Parathyroid adenoma (tissue), 2 donors: ENCODE measurements around the gene LINC00237.

Experiments used
- H2AFZ ChIP-seq: fragments of 300-600 bp; sonication (generic); one replicate; pipeline ENCODE4 v1.7.0; 2017; ENCODE audit warnings: antibody characterized with exemption, mild to moderate bottlenecking
- H3K27ac ChIP-seq: fragments of 300-600 bp; sonication (generic); one replicate; pipeline ENCODE4 v1.7.0; 2017
- H3K27me3 ChIP-seq: fragments of 300-600 bp; sonication (generic); one replicate; pipeline ENCODE4 v1.7.0; 2017; ENCODE audit warnings: low read length; ENCODE audit not compliant: control insufficient read depth, insufficient read depth
- H3K36me3 ChIP-seq: fragments of 300-600 bp; sonication (generic); one replicate; pipeline ENCODE4 v1.7.0; 2017; ENCODE audit warnings: low read length; ENCODE audit not compliant: control insufficient read depth, insufficient read depth
- H3K4me1 ChIP-seq: fragments of 300-600 bp; sonication (generic); one replicate; pipeline ENCODE4 v1.7.0; 2017; ENCODE audit warnings: control low read depth
- H3K4me2 ChIP-seq: fragments of 300-600 bp; sonication (generic); one replicate; pipeline ENCODE4 v1.7.0; 2017; ENCODE audit warnings: low read length
- H3K4me3 ChIP-seq: fragments of 300-600 bp; sonication (generic); one replicate; pipeline ENCODE4 v1.7.0; 2017; ENCODE audit warnings: low read depth, low read length
- H3K79me2 ChIP-seq: fragments of 300-600 bp; sonication (generic); one replicate; pipeline ENCODE4 v1.7.0; 2017; ENCODE audit warnings: control low read depth
- H3K9ac ChIP-seq: fragments of 300-600 bp; sonication (generic); one replicate; pipeline ENCODE4 v1.7.0; 2017; ENCODE audit warnings: mild to moderate bottlenecking
- H3K9me3 ChIP-seq: fragments of 300-600 bp; sonication (generic); one replicate; pipeline ENCODE4 v1.7.0; 2017; ENCODE audit warnings: low read length; ENCODE audit not compliant: control insufficient read depth
- CTCF ChIP-seq: fragments of 300-600 bp; sonication (generic); IDR thresholded peaks from one replicate; pipeline ENCODE4 v1.7.0; 2017; ENCODE audit warnings: antibody characterized with exemption, mild to moderate bottlenecking
- donor health status: primary hyperparathyroidism.

The LINC00237 gene

GRCh38 chr20:21083825-21084325, 22.3 kb downstream of the LINC00237 start:
- Histone ChIP-seq H3K9me3 (no peaks in the 10 kb centered on the region), H3K27me3 (peaks cover 5% of the 10 kb centered on the region), H3K4me3 (no peak overlapping the region), H3K27ac (no peak overlapping the region), H3K4me1 (no peaks in the 10 kb centered on the region), H3K79me2 (no peaks in the 10 kb centered on the region), H3K4me2 (no peak overlapping the region), H3K9ac (no peak overlapping the region), H3K36me3 (no peaks in the 10 kb centered on the region), H2AFZ (no peak overlapping the region)
- TF ChIP-seq CTCF, result no peak

DNA sequence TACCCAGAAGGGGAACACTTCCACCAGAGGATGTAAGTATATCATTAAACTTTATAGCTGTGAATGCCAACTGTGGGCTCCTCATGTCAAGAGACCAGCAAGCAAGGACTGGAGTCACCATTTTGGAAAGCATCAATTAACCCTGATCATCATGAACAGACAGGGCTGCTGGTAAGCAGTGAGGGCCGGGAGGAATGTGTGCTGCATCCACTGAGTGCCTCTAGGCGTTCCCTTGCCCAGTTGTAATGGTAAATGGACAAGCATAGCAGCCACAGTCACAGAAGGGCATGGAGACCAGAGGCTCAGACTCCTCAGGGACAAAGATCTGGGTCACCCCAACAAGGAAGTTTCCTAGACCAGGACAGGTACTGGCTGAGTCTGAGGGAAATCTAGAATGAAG, 23.6 kb downstream of the LINC00237 start:
- Histone ChIP-seq H2AFZ (no peak overlapping the region), H3K4me1 (no peaks in the 10 kb centered on the region), H3K9me3 (no peaks in the 10 kb centered on the region), H3K36me3 (no peaks in the 10 kb centered on the region), H3K4me2 (no peak overlapping the region), H3K9ac (no peak overlapping the region), H3K27ac (no peak overlapping the region), H3K4me3 (no peak overlapping the region), H3K27me3 (no peaks in the 10 kb centered on the region), H3K79me2 (no peaks in the 10 kb centered on the region)
- TF ChIP-seq CTCF, result no peak

- H3K27me3 ChIP-seq, result no peaks in the 10 kb centered on the region
Measured at GRCh38 chr20:21077809-21078345, 28.3 kb downstream of the LINC00237 start.

DNA sequence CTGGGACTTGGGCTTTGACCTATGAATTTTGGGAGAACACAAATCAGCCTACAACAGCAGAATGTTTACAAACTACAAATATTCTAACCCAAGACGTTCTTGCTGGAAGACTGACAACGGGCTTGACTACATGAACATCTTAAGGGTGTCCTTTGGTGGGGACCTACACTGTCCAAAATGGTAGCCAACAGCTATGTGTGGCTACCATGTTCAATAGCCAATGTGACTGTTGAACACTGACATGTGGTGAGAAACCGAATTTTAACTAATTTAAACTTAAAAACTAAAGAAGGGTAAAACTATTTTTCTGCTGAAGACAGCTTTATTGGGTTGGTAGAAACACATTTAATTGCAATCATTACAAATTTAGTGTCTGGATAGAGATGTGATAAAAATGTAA, 30.1 kb downstream of the LINC00237 start:
- Histone ChIP-seq H3K79me2 (no peaks in the 10 kb centered on the region), H3K4me3 (no peak overlapping the region), H3K4me2 (no peak overlapping the region), H3K36me3 (no peaks in the 10 kb centered on the region), H2AFZ (no peak overlapping the region), H3K9me3 (no peaks in the 10 kb centered on the region), H3K27ac (no peak overlapping the region), H3K4me1 (no peaks in the 10 kb centered on the region), H3K27me3 (no peaks in the 10 kb centered on the region), H3K9ac (no peak overlapping the region)
- no peak for TF ChIP-seq CTCF

More at GRCh38 chr20:21077809-21078345, 28.3 kb downstream of the LINC00237 start:
- Histone ChIP-seq H3K9ac (no peak overlapping the region), H3K79me2 (no peaks in the 10 kb centered on the region), H3K4me1 (no peaks in the 10 kb centered on the region), H3K36me3 (no peaks in the 10 kb centered on the region), H3K4me2 (no peak overlapping the region), H3K4me3 (no peak overlapping the region), H3K9me3 (no peaks in the 10 kb centered on the region), H3K27ac (no peak overlapping the region), H2AFZ (no peak overlapping the region)
- no peak for TF ChIP-seq CTCF

GRCh38 chr20:21075471-21075870, 30.7 kb downstream of the LINC00237 start:
- Histone ChIP-seq H3K27ac (no peak overlapping the region), H3K36me3 (no peaks in the 10 kb centered on the region), H3K4me2 (no peak overlapping the region), H3K4me1 (no peaks in the 10 kb centered on the region), H3K9me3 (no peaks in the 10 kb centered on the region), H3K79me2 (no peaks in the 10 kb centered on the region), H2AFZ (no peak overlapping the region), H3K27me3 (no peaks in the 10 kb centered on the region), H3K4me3 (no peak overlapping the region), H3K9ac (no peak overlapping the region)
- TF ChIP-seq CTCF, result no peak
